HG02588 (cell line): ENCODE results near the gene ATP13A4.
"Not testable (repeated sequence)": the region's sequence is repeated elsewhere in the genome, so short reads cannot be mapped to it uniquely, and the experiment has no call there.

ENCODE experiments used
- ATAC-seq: cut with Tn5 transposase; IDR thresholded peaks from one replicate; pipeline ENCODE4 v1.9.1; 2021; ENCODE audit warnings: mild to moderate bottlenecking, moderate library complexity; ENCODE audit not compliant: unreplicated experiment

Gene ATP13A4

GRCh38 chr3:193559100-193559499, 4.4 kb upstream of the ATP13A4 start:
- ATAC-seq: no peak

- no peak for ATAC-seq
Measured at GRCh38 chr3:193556841-193557240, 2.1 kb upstream of the ATP13A4 start.

GRCh38 chr3:193553586-193553985, 1.1 kb downstream of the ATP13A4 start:
- ATAC-seq: no peak

- ATAC-seq: no peak
Measured at GRCh38 chr3:193552923-193553322, 1.8 kb downstream of the ATP13A4 start.

- no peak for ATAC-seq
Measured at GRCh38 chr3:193548406-193548805, 6.3 kb downstream of the ATP13A4 start.

- no peak for ATAC-seq
Measured at GRCh38 chr3:193546129-193546528, 8.6 kb downstream of the ATP13A4 start.

GRCh38 chr3:193545304-193545703, 9.4 kb downstream of the ATP13A4 start:
- no peak for ATAC-seq

GRCh38 chr3:193544289-193544688, 10.4 kb downstream of the ATP13A4 start:
- ATAC-seq: no peak

- ATAC-seq: no peak
Measured at GRCh38 chr3:193530231-193531165, 24.2 kb downstream of the ATP13A4 start.

- not testable (repeated sequence) for ATAC-seq
Measured at GRCh38 chr3:193526085-193526484, 28.6 kb downstream of the ATP13A4 start.

- ATAC-seq: no peak
Measured at GRCh38 chr3:193522473-193522872, 32.2 kb downstream of the ATP13A4 start.

GRCh38 chr3:193520738-193521137, 34.0 kb downstream of the ATP13A4 start:
- no peak for ATAC-seq

- ATAC-seq: no peak
Measured at GRCh38 chr3:193515966-193516365, 38.7 kb downstream of the ATP13A4 start.

GRCh38 chr3:193510154-193510553, 44.5 kb downstream of the ATP13A4 start:
- ATAC-seq: no peak

GRCh38 chr3:193509103-193509965, 45.4 kb downstream of the ATP13A4 start:
- no peak for ATAC-seq

- ATAC-seq: no peak
Measured at GRCh38 chr3:193508108-193508507, 46.6 kb downstream of the ATP13A4 start.

GRCh38 chr3:193507566-193507965, 47.1 kb downstream of the ATP13A4 start:
- ATAC-seq: no peak

- no peak for ATAC-seq
Measured at GRCh38 chr3:193506921-193507320, 47.8 kb downstream of the ATP13A4 start.

- no peak for ATAC-seq
Measured at GRCh38 chr3:193502871-193503270, 51.8 kb downstream of the ATP13A4 start.

GRCh38 chr3:193499801-193500485, 54.8 kb downstream of the ATP13A4 start:
- no peak for ATAC-seq

GRCh38 chr3:193499136-193499770, 55.4 kb downstream of the ATP13A4 start:
- ATAC-seq: no peak
